Measurements from ENCODE around the gene CYRIA. TPM values are rescaled to one million over a fixed set of nuclear protein-coding genes. Genes with fewer than 3 reads are reported as not detected.

CYRIA gene
- total and polyA plus RNA-seq, 2 donors (not counting 3 experiments of a cell fraction or from before 2014, with no cell fraction given), result 9.3 to 38.4 TPM

DNA sequence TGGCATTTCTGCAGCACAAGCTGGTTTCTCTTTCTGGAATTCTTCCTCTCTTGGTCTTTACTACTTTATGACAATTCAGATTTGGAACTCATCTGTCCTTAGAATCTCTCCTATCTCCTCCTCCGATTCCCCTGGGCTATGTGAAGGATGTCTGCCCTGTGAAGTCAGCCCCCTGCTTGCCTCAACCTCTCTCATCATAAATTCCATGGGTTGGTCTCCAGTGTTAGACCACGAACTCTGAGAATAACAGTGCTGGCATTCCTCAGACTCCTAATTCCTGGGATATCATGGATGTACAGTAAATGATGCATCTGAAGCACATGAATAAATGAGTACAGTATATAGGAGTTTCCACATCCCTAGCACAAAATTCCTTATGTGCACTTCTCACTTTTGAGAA is 21.0 kb upstream of the CYRIA start:
- TF ChIP-seq POLR2A (IDR thresholded peaks at IDR 0.05; ENCODE audit: low read depth, low read length) (no peak), GATA2 (IDR thresholded peaks at IDR 0.05; ENCODE audit: insufficient read depth, insufficient read length, low read depth, low read length) (no peak), CTCF (IDR thresholded peaks at IDR 0.05; ENCODE audit: extremely low read depth in 1 of 2, insufficient read depth in 1 of 2, low read depth in 1 of 2, low read length in 2 of 2) (no peak), POLR2AphosphoS5 (IDR thresholded peaks at IDR 0.05; ENCODE audit: insufficient read depth, low read depth, low read length) (no peak), EZH2 (IDR thresholded peaks at IDR 0.05; ENCODE audit: borderline replicate concordance, low read depth, low read length, severe bottlenecking) (no peak), JUN (IDR thresholded peaks at IDR 0.05; ENCODE audit: borderline replicate concordance, insufficient read depth, insufficient read length, low read depth) (no peak), MYC (IDR thresholded peaks at IDR 0.05; ENCODE audit: low read depth, low read length) (no peak), FOS (IDR thresholded peaks at IDR 0.05; ENCODE audit: borderline replicate concordance, insufficient read depth, low read length) (no peak)
- TF ChIP-seq, protein P1, sequence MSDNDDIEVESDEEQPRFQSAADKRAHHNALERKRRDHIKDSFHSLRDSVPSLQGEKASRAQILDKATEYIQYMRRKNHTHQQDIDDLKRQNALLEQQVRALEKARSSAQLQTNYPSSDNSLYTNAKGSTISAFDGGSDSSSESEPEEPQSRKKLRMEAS (IDR thresholded peaks at IDR 0.05; ENCODE audit: insufficient read depth, insufficient read length), result no peak
- Histone ChIP-seq H3K4me3 (replicated peaks in 1 of 3; ENCODE audit: insufficient read depth in 1 of 3, low read depth in 1 of 3, low read length in 3 of 3) (no peak overlapping the region), H2AFZ (ENCODE audit: low read depth, low read length) (no peak overlapping the region), H3K36me3 (ENCODE audit: control insufficient read depth in 2 of 2, extremely low read depth in 1 of 2, insufficient read depth in 2 of 2, low read length in 2 of 2) (no peaks in the 10 kb centered on the region), H3K27me3 (ENCODE audit: control insufficient read depth in 2 of 2, insufficient read depth in 2 of 2, low read length in 2 of 2) (peaks cover 0 to 11% of the 10 kb centered on the region in 2 experiments), H3K9me1 (replicated peaks; ENCODE audit: control insufficient read depth, extremely low read depth, insufficient read depth, low read length) (no peaks in the 10 kb centered on the region), H3K9ac (replicated peaks; ENCODE audit: extremely low read depth, insufficient read depth, low read length) (no peak overlapping the region), H3K4me1 (ENCODE audit: control insufficient read depth, extremely low read depth, insufficient read depth, low read length) (no peaks in the 10 kb centered on the region), H3K27ac (ENCODE audit: insufficient read depth, low read depth, low read length) (no peak overlapping the region), H3K4me2 (ENCODE audit: insufficient read depth, low read length) (no peak overlapping the region), H3K79me2 (ENCODE audit: control insufficient read depth, insufficient read depth, low read length) (no peaks in the 10 kb centered on the region), H3K9me3 (replicated peaks; ENCODE audit: control insufficient read depth, insufficient read depth, low read length) (no peaks in the 10 kb centered on the region), H4K20me1 (replicated peaks; ENCODE audit: control insufficient read depth, extremely low read depth, insufficient read depth, low read length) (no peaks in the 10 kb centered on the region)
- BruUV-seq (replicated peaks), result no TSS peak
- intact Hi-C loops (cut with micrococcal nuclease) (no loop called here), dilution Hi-C loops (cut with MboI; ENCODE audit: extremely low pct_ligation_motif_present, low sequenced_read_pairs) (no loop called here)
- FAIRE-seq (no peak), DNase-seq (ENCODE audit: low read depth, low spot score) (no peak)
- ChIA-PET CTCF (no interaction called here), POLR2A (no interaction called here)
